Dendritic cell treated with granulocyte-macrophage colony-stimulating factor and Interleukin-4, amounts not matched to agents 40 ng/mL and 50 ng/mL, for 4 days (primary cell): Measurements from ENCODE around the gene COX17.
"Not testable (repeated sequence)": the region's sequence is repeated elsewhere in the genome, so short reads cannot be mapped to it uniquely, and the experiment has no call there.

ENCODE experiments used
- H3K27ac Mint-ChIP-seq: one replicate; pipeline ENCODE4 v1.8.0; 2022; ENCODE audit warnings: mild to moderate bottlenecking, mixed read lengths
- H3K27me3 Mint-ChIP-seq: one replicate; pipeline ENCODE4 v1.8.0; 2022; ENCODE audit warnings: mild to moderate bottlenecking, mixed read lengths
- H3K36me3 Mint-ChIP-seq: one replicate; pipeline ENCODE4 v1.8.0; 2022; ENCODE audit warnings: low read depth, mixed read lengths
- H3K4me1 Mint-ChIP-seq: one replicate; pipeline ENCODE4 v1.8.0; 2022; ENCODE audit warnings: low read depth, mixed read lengths
- H3K4me3 Mint-ChIP-seq: one replicate; pipeline ENCODE4 v1.8.0; 2022; ENCODE audit warnings: mild to moderate bottlenecking, moderate library complexity, mixed read lengths
- H3K9me3 Mint-ChIP-seq: one replicate; pipeline ENCODE4 v1.8.0; 2022; ENCODE audit warnings: mixed read lengths
- intact Hi-C: fragments of 100-400 bp; cut with micrococcal nuclease; formaldehyde crosslinking; loops from one replicate; pipeline ENCODE4 v1.15.0; 2022

COX17 gene

GRCh38 chr3:119690043-119690656 lies 12.9 kb upstream of the COX17 start:
- H3K4me1 Mint-ChIP-seq, result peaks cover 5% of the 10 kb centered on the region
- no peak overlapping the region for H3K27ac Mint-ChIP-seq
- H3K27me3 Mint-ChIP-seq, result no peaks in the 10 kb centered on the region
- no peaks in the 10 kb centered on the region for H3K36me3 Mint-ChIP-seq
- H3K4me3 Mint-ChIP-seq, result no peak overlapping the region
- H3K9me3 Mint-ChIP-seq, result no peaks in the 10 kb centered on the region
- intact Hi-C loops, result no loop called here

- Mint-ChIP-seq H3K36me3 (no peaks in the 10 kb centered on the region), H3K9me3 (no peaks in the 10 kb centered on the region), H3K4me1 (no peaks in the 10 kb centered on the region), H3K27ac (no peak overlapping the region), H3K4me3 (no peak overlapping the region), H3K27me3 (no peaks in the 10 kb centered on the region)
- intact Hi-C loops, result loop anchor here (10.0 kb wide), 1 partner anchor 539 kb away; the partner anchor contains the start of gene TEX55
Measured at GRCh38 chr3:119683421-119683820, 6.2 kb upstream of the COX17 start.

- Mint-ChIP-seq H3K4me3 (no peak overlapping the region), H3K27ac (no peak overlapping the region), H3K9me3 (no peaks in the 10 kb centered on the region), H3K4me1 (peaks cover 8% of the 10 kb centered on the region), H3K27me3 (no peaks in the 10 kb centered on the region), H3K36me3 (peaks cover 14% of the 10 kb centered on the region)
- intact Hi-C loops, result loop anchor here (10.0 kb wide), 1 partner anchor 536 kb away; the partner anchor contains the start of gene TEX55
Measured at GRCh38 chr3:119681279-119681678, 4.1 kb upstream of the COX17 start.

- H3K4me3 Mint-ChIP-seq, result no peak overlapping the region
- H3K9me3 Mint-ChIP-seq, result no peaks in the 10 kb centered on the region
- no peak overlapping the region for H3K27ac Mint-ChIP-seq
- no peaks in the 10 kb centered on the region for H3K27me3 Mint-ChIP-seq
- intact Hi-C loops, result loop anchor here (5.0 to 10.0 kb wide), 5 partner anchors 43 to 535 kb away; partner anchors contain the start of genes POGLUT1, TEX55 and TMEM39A
- peaks cover 16% of the 10 kb centered on the region for H3K4me1 Mint-ChIP-seq
- peaks cover 20% of the 10 kb centered on the region for H3K36me3 Mint-ChIP-seq
Measured at GRCh38 chr3:119679874-119680273, 2.7 kb upstream of the COX17 start.

DNA sequence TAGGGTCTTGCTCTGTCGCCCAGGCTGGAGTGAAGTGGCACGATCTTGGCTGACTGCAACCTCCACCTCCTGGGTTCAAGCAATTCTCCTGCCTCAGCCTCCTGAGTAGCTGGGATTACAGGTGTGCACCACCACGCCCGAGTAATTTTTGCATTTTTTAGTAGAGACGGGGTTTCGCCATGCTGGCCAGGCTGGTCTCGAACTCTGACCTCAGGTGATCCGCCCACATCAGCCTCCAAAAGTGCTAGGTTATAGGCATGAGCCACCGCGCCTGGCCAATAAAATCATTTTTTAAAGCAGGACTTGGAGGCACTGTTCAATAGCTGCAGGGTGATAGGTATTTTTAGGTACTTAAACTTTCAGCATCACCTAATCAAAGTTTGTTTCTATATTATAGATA lies 1.0 kb upstream of the COX17 start:
- H3K27ac Mint-ChIP-seq, result peak overlapping the region; percentile 99
- not testable (repeated sequence) for H3K9me3 Mint-ChIP-seq, H3K4me3 Mint-ChIP-seq, H3K27me3 Mint-ChIP-seq
- peaks cover 36% of the 10 kb centered on the region for H3K36me3 Mint-ChIP-seq
- peaks cover 29% of the 10 kb centered on the region for H3K4me1 Mint-ChIP-seq
- intact Hi-C loops, result loop anchor here (5.0 to 10.0 kb wide), 4 partner anchors 41 to 213 kb away; partner anchors contain the start of genes POGLUT1 and TMEM39A

GRCh38 chr3:119677641-119677934 lies 382 bp upstream of the COX17 start:
- Mint-ChIP-seq H3K27ac (peak overlapping the region; percentile 99), H3K4me1 (peaks cover 34% of the 10 kb centered on the region), H3K4me3 (peak overlapping the region; percentile 94), H3K36me3 (peaks cover 43% of the 10 kb centered on the region), H3K9me3 (no peaks in the 10 kb centered on the region), H3K27me3 (no peaks in the 10 kb centered on the region)
- intact Hi-C loops, result loop anchor here (1.0 to 10.0 kb wide), 6 partner anchors 40 to 213 kb away; partner anchors contain the start of genes POGLUT1, TIMMDC1 and TMEM39A

- Mint-ChIP-seq H3K4me1 (peaks cover 34% of the 10 kb centered on the region), H3K9me3 (no peaks in the 10 kb centered on the region), H3K36me3 (peaks cover 55% of the 10 kb centered on the region), H3K27ac (peak overlapping the region; percentile 99), H3K27me3 (no peaks in the 10 kb centered on the region), H3K4me3 (peak overlapping the region; percentile 94)
- intact Hi-C loops, result loop anchor here (2.0 to 10.0 kb wide), 5 partner anchors 39 to 211 kb away; partner anchors contain the start of genes POGLUT1 and TMEM39A
Measured at GRCh38 chr3:119676020-119676419, 1.2 kb downstream of the COX17 start.

DNA sequence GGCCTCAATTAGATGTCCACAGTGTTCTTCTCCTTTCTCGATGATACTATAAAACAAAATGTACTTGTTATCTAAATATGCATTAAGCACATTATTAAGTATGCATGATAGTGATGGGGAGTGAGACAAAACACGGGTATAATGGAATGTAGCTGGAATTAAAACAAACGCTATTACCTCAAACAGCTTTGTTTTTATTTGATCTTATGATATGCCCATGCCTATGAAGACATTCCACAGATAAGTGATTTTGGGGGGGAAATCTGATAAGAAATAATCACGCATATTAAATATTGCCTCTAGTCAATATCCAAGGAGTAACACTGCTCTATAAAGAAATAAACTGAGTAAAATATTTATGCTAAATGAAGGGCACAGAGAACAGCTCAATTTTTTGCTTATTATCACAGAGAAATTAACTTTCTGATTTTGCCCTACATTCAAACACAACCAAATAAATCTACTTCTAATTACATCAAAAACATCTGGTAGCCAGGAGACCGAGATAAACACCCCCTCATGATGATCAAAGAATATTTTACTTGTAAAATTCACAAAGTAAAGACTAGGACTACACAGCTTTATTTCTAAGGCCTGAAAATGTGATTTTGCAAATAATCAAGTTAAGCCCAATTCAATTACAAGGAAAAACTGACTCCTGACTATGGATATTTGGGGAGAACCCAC lies 1.9 kb downstream of the COX17 start:
- no peaks in the 10 kb centered on the region for H3K9me3 Mint-ChIP-seq
- no peaks in the 10 kb centered on the region for H3K27me3 Mint-ChIP-seq
- H3K4me3 Mint-ChIP-seq, result no peak overlapping the region
- peaks cover 62% of the 10 kb centered on the region for H3K36me3 Mint-ChIP-seq
- H3K4me1 Mint-ChIP-seq, result peaks cover 34% of the 10 kb centered on the region
- H3K27ac Mint-ChIP-seq, result peak overlapping the region; percentile 99
- intact Hi-C loops, result loop anchor here (5.0 to 10.0 kb wide), 4 partner anchors 38 to 211 kb away; partner anchors contain the start of genes POGLUT1 and TMEM39A

DNA sequence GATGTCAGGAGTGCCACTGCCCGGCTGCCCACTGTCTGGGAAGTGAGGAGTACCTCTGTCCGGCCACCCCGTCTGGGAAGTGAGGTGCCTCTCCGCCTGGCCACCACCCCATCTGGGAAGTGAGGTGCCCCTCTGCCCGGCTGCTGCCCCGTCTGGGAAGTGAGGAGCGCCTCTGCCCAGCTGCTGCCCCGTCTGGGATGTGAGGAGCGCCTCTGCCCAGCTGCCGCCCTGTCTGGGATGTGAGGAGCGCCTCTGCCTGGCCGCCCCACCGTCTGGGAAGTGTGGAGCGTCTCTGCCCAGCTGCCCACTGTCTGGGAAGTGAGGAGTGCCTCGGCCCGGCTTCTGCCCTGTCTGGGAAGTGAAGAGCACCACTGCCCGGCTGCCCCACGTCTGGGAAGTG lies 3.3 kb downstream of the COX17 start:
- Mint-ChIP-seq H3K4me3 (no peak overlapping the region), H3K36me3 (peaks cover 68% of the 10 kb centered on the region), H3K4me1 (peaks cover 34% of the 10 kb centered on the region), H3K9me3 (no peaks in the 10 kb centered on the region), H3K27ac (no peak overlapping the region), H3K27me3 (no peaks in the 10 kb centered on the region)
- intact Hi-C loops, result loop anchor here (10.0 kb wide), 2 partner anchors 149 to 209 kb away; partner anchors contain the start of genes POGLUT1 and TMEM39A

DNA sequence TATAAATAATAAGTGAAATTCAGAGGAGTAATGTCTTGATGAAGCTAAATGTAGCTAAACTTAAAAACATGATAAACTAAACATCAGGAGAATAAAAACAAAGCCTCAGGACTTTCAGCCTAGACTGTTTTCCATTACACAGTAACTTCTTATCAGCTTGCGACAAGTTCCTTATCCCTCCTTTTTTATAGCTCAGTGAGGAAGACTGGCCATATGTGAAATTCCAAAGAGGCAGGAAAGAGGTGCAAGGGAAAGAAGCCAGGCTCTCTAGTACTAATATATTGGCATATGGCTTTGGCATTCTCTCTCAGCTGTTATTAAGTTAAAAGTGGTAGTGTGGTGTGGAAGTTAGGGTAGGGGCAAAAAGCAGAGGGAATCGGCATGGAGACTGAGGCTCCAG lies 4.4 kb downstream of the COX17 start:
- Mint-ChIP-seq H3K9me3 (no peaks in the 10 kb centered on the region), H3K4me1 (peaks cover 32% of the 10 kb centered on the region), H3K27me3 (no peaks in the 10 kb centered on the region), H3K36me3 (peaks cover 74% of the 10 kb centered on the region), H3K27ac (no peak overlapping the region), H3K4me3 (no peak overlapping the region)
- intact Hi-C loops, result loop anchor here (10.0 kb wide), 2 partner anchors 148 to 208 kb away; partner anchors contain the start of genes POGLUT1 and TMEM39A

- intact Hi-C loops, result loop anchor here (10.0 kb wide), 2 partner anchors 145 to 205 kb away; partner anchors contain the start of genes POGLUT1 and TMEM39A
- H3K36me3 Mint-ChIP-seq, result peaks cover 66% of the 10 kb centered on the region
- H3K27ac Mint-ChIP-seq, result no peak overlapping the region
- no peaks in the 10 kb centered on the region for H3K9me3 Mint-ChIP-seq
- H3K27me3 Mint-ChIP-seq, result no peaks in the 10 kb centered on the region
- peaks cover 22% of the 10 kb centered on the region for H3K4me1 Mint-ChIP-seq
- H3K4me3 Mint-ChIP-seq, result no peak overlapping the region
Measured at GRCh38 chr3:119669906-119670570, 7.2 kb downstream of the COX17 start.

- intact Hi-C loops, result no loop called here
- H3K27ac Mint-ChIP-seq, result no peak overlapping the region
- peaks cover 35% of the 10 kb centered on the region for H3K4me1 Mint-ChIP-seq
- H3K4me3 Mint-ChIP-seq, result no peak overlapping the region
- H3K36me3 Mint-ChIP-seq, result peaks cover 29% of the 10 kb centered on the region
- H3K27me3 Mint-ChIP-seq, result no peaks in the 10 kb centered on the region
- no peaks in the 10 kb centered on the region for H3K9me3 Mint-ChIP-seq
Measured at GRCh38 chr3:119665954-119666559, 11.1 kb downstream of the COX17 start.

DNA sequence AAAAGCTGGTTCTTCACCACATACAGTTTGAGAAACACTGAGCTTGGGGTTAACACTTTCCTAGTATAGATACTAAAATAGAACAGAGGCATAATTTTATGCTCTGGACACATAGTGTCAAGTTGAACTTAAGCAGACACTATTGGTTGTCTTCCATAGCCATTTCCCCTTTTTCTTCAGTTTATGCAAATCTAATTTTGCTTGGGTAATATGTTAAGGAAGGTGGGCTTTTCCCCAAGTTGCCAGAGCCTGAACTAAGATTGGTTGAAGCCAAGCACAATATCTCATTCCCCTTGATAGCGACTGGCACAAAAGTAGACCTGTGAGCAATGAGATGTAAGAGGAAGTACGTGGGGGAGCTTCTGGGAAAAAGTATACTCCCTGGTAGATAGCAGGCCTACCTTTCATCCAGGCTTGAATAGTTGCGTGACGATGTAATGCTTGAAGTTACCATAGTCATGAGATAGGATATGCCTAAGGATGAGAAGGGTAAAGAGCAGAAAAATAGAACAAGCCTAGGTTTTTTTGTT lies 12.3 kb downstream of the COX17 start:
- H3K27ac Mint-ChIP-seq, result no peak overlapping the region

More for the DNA sequence above, 12.3 kb downstream of the COX17 start:
- H3K4me1 Mint-ChIP-seq, result peaks cover 46% of the 10 kb centered on the region
- H3K27me3 Mint-ChIP-seq, result no peaks in the 10 kb centered on the region
- intact Hi-C loops, result loop anchor here (5.0 kb wide), 1 partner anchor 38 kb away; no protein-coding TSS in a partner anchor
- no peaks in the 10 kb centered on the region for H3K9me3 Mint-ChIP-seq
- peaks cover 17% of the 10 kb centered on the region for H3K36me3 Mint-ChIP-seq
- no peak overlapping the region for H3K4me3 Mint-ChIP-seq
